K562 treated with DMSO at 1 percent for 24 hours (cell line): ENCODE data around the gene GJA4. TPM values are rescaled to one million over a fixed set of nuclear protein-coding genes. Genes with fewer than 3 reads are reported as not detected.

Experiments used
- total RNA-seq: library from RNA; unstranded; fragments of 300-600 nt; gene quantifications from 2 replicates; pipeline ENCODE4 v1.2.3, GENCODE V29; 2022; ENCODE audit warnings: low read depth; ENCODE audit not compliant: insufficient read depth

Gene GJA4
- total RNA-seq, result not detected in 2 replicates

GRCh38 chr1:34792868-34793727 is at the start of gene GJA4:
TSS of gene GJA4 (plus strand) at chr1:34792999. CDS start at chr1:34794214, 1,215 bp downstream.

GRCh38 chr1:34754964-34755637 is 37.7 kb upstream of the GJA4 start, which contains the start of gene GJB5:
TSS of gene GJB5 (plus strand) at chr1:34755047. CDS start at chr1:34757331, 2,284 bp downstream.

GRCh38 chr1:34759503-34760357 is 33.1 kb upstream of the GJA4 start, which contains the start of gene GJB4:
TSS of gene GJB4 (plus strand) at chr1:34759740. CDS start at chr1:34761255, 1,515 bp downstream.

GRCh38 chr1:34781071-34781843 is 11.5 kb upstream of the GJA4 start, which contains the start of gene GJB3:
TSS of gene GJB3 (plus strand) at chr1:34781214. CDS start at chr1:34784763, 3,549 bp downstream.

Other genes with a start within 250 kb of the GJA4 start
- not detected in 2 replicates for gene GJB5, start 38.0 kb upstream of the GJA4 start, total RNA-seq
- not detected in 2 replicates for gene GJB4, start 33.3 kb upstream of the GJA4 start, total RNA-seq
- not detected in 2 replicates for gene GJB3, start 11.8 kb upstream of the GJA4 start, total RNA-seq
- gene SMIM12, start 66.8 kb downstream of the GJA4 start, total RNA-seq, result 46.5 and 49.0 TPM in 2 replicates
- 0.09 TPM in 1 of 2 replicates, not detected in the other for gene DLGAP3, start 136.7 kb downstream of the GJA4 start, total RNA-seq
- 25.5 and 29.4 TPM in 2 replicates for gene TMEM35B, start 192.3 kb downstream of the GJA4 start, total RNA-seq
- 4.4 and 6.2 TPM in 2 replicates for gene ZMYM6, start 238.9 kb downstream of the GJA4 start, total RNA-seq